ENCODE data around the gene PDZD11. TPM values are rescaled to one million over a fixed set of nuclear protein-coding genes. Genes with fewer than 3 reads are reported as not detected.
A peak's percentile ranks its signal among the peaks of the same experiment; 100 is the strongest.

The PDZD11 gene
- polyA plus RNA-seq, 1 of the 3 experiments (the other 2 are of a cell fraction): 169 TPM

- WGBS (ENCODE audit: low lambda C conversion rate): 3% methylated on average over 1 of the region's 1 CpG
- H3K4me1 ChIP-seq (ENCODE audit: control insufficient read depth in 1 of 2, insufficient read depth in 2 of 2, low read depth in 1 of 2, low read length in 1 of 2): peaks cover 0 to 4% of the 10 kb centered on the region in 2 experiments; a peak in 2 of 4 replicates
- ChIA-PET CTCF (no interaction called here), POLR2A (no interaction called here)
- peaks cover 3 to 6% of the 10 kb centered on the region in 2 experiments for H3K36me3 ChIP-seq (replicated peaks in 1 of 2; ENCODE audit: control insufficient read depth in 1 of 2, insufficient read depth in 2 of 2, low read length in 1 of 2)
- peak overlapping the region; percentile 33 for H2AFZ ChIP-seq (ENCODE audit: low read depth)
- no peak overlapping the region for H3K9ac ChIP-seq
- TF ChIP-seq MAX (IDR thresholded peaks at IDR 0.05; ENCODE audit: low read depth): no peak
- TF ChIP-seq CTCF (IDR thresholded peaks at IDR 0.05): peak; percentile 29; the same call in 1 of the 2 replicates
- H3K4me2 ChIP-seq: peak overlapping the region; percentile 80; the same call in 1 of the 2 replicates
- no peaks in the 10 kb centered on the region for H4K20me1 ChIP-seq (ENCODE audit: insufficient read depth)
- no peak for DNase-seq
- peak overlapping the region; percentile 21 to 34; a peak in 2 of 4 replicates for H3K27ac ChIP-seq (ENCODE audit: low read depth in 2 of 2, low read length in 1 of 2)
- H3K79me2 ChIP-seq (ENCODE audit: insufficient read depth): peaks cover 90% of the 10 kb centered on the region
- no peak overlapping the region for H3K4me3 ChIP-seq (ENCODE audit: low read depth in 2 of 2, low read length in 1 of 2)
- H3F3A ChIP-seq (replicated peaks; ENCODE audit: insufficient read depth): no peaks in the 10 kb centered on the region
- H3K9me3 ChIP-seq: no peaks in the 10 kb centered on the region
- H3K9me2 ChIP-seq: no peaks in the 10 kb centered on the region
- H3K27me3 ChIP-seq (ENCODE audit: insufficient read depth): no peaks in the 10 kb centered on the region
Measured at GRCh38 chrX:70292788-70293187, 3.1 kb upstream of the PDZD11 start.

GRCh38 chrX:70289168-70289792 lies 447 bp downstream of the PDZD11 start:
- peak overlapping the region; percentile 55 to 69; a peak in 2 of 4 replicates for H3K27ac ChIP-seq (ENCODE audit: low read depth in 2 of 2, low read length in 1 of 2)
- peaks cover 55% of the 10 kb centered on the region for H3K79me2 ChIP-seq (ENCODE audit: insufficient read depth)
- H4K20me1 ChIP-seq (ENCODE audit: insufficient read depth): no peaks in the 10 kb centered on the region
- H3K36me3 ChIP-seq (replicated peaks in 1 of 2; ENCODE audit: control insufficient read depth in 1 of 2, insufficient read depth in 2 of 2, low read length in 1 of 2): peaks cover 18 to 25% of the 10 kb centered on the region in 2 experiments
- H3K9me2 ChIP-seq: no peaks in the 10 kb centered on the region
- H3K4me2 ChIP-seq: peak overlapping the region; percentile 80
- DNase-seq: no peak
- H3K9me3 ChIP-seq: no peaks in the 10 kb centered on the region
- ChIA-PET CTCF (interaction anchor here (1.6 to 1.7 kb wide), 2 partner anchors 143 to 156 kb away, joined by 3 to 5 read pairs; partner anchors contain the start of gene IGBP1), POLR2A (no interaction called here)
- peak overlapping the region; percentile 85 to 87 for H3K4me3 ChIP-seq (ENCODE audit: low read depth in 2 of 2, low read length in 1 of 2)
- no peaks in the 10 kb centered on the region for H3K27me3 ChIP-seq (ENCODE audit: insufficient read depth)
- H3F3A ChIP-seq (replicated peaks; ENCODE audit: insufficient read depth): no peaks in the 10 kb centered on the region
- peaks cover 0 to 4% of the 10 kb centered on the region in 2 experiments; a peak in 2 of 4 replicates for H3K4me1 ChIP-seq (ENCODE audit: control insufficient read depth in 1 of 2, insufficient read depth in 2 of 2, low read depth in 1 of 2, low read length in 1 of 2)
- WGBS (ENCODE audit: low lambda C conversion rate): 2% methylated on average over 11 of the region's 11 CpGs
- H3K9ac ChIP-seq: peak overlapping the region; percentile 70
- H2AFZ ChIP-seq (ENCODE audit: low read depth): peak overlapping the region; percentile 75
- no peak for TF ChIP-seq CHD2 (IDR thresholded peaks at IDR 0.05; ENCODE audit: low read length, partially characterized antibody)
- TF ChIP-seq RCOR1 (IDR thresholded peaks at IDR 0.05; ENCODE audit: low read length): no peak
- no peak for TF ChIP-seq SMC3 (IDR thresholded peaks at IDR 0.05; ENCODE audit: low read depth, low read length)
- TF ChIP-seq FOSL2 (IDR thresholded peaks at IDR 0.05; ENCODE audit: borderline replicate concordance, low read depth): no peak
- no peak for TF ChIP-seq NRF1 (IDR thresholded peaks at IDR 0.05; ENCODE audit: low read depth, low read length)
- TF ChIP-seq SIN3A (IDR thresholded peaks at IDR 0.05; ENCODE audit: borderline replicate concordance, low read depth, low read length): no peak
- TF ChIP-seq REST (IDR thresholded peaks at IDR 0.05; ENCODE audit: low read depth, low read length): no peak
